Activated CD4-positive, alpha-beta T cell treated with anti-CD3 and anti-CD28 coated beads, Interleukin-2, amount 10 ng/mL, durations not matched to agents 24 days and 14 days (primary cell): ENCODE results near the gene TBCA. TPM values are rescaled to one million over a fixed set of nuclear protein-coding genes. Genes with fewer than 3 reads are reported as not detected.
"Not testable (repeated sequence)": the region's sequence is repeated elsewhere in the genome, so short reads cannot be mapped to it uniquely, and the experiment has no call there.

Experiments used
- DNase-seq: peaks from one replicate; pipeline ENCODE4 v3.0.0; 2022
- H3K27ac Mint-ChIP-seq: one replicate; pipeline ENCODE4 v1.8.0; 2022; ENCODE audit warnings: mild to moderate bottlenecking, mixed read lengths
- H3K27me3 Mint-ChIP-seq: one replicate; pipeline ENCODE4 v1.8.0; 2022; ENCODE audit warnings: mixed read lengths
- H3K36me3 Mint-ChIP-seq: one replicate; pipeline ENCODE4 v1.8.0; 2022; ENCODE audit warnings: low read depth, mild to moderate bottlenecking, mixed read lengths
- H3K4me1 Mint-ChIP-seq: one replicate; pipeline ENCODE4 v1.8.0; 2021; ENCODE audit warnings: mixed read lengths
- H3K4me3 Mint-ChIP-seq: one replicate; pipeline ENCODE4 v1.8.0; 2022; ENCODE audit warnings: mild to moderate bottlenecking, moderate library complexity, mixed read lengths
- H3K9me3 Mint-ChIP-seq: one replicate; pipeline ENCODE4 v1.8.0; 2021; ENCODE audit warnings: mixed read lengths
- intact Hi-C: fragments of 100-400 bp; cut with micrococcal nuclease; formaldehyde crosslinking; loops from one replicate; pipeline ENCODE4 v1.15.1; 2023
- total RNA-seq: library from RNA; stranded (reverse); gene quantifications from 2 replicates; pipeline ENCODE4 v1.2.3, GENCODE V29; 2022

Gene TBCA
- total RNA-seq, 1 donor from 2014 or later, result 207 TPM

GRCh38 chr5:77761606-77762005, 14.5 kb downstream of the TBCA start:
- intact Hi-C loops, result no loop called here
- Mint-ChIP-seq H3K27me3 (no peaks in the 10 kb centered on the region), H3K4me3 (no peak overlapping the region), H3K4me1 (peaks cover 7% of the 10 kb centered on the region), H3K36me3 (peaks cover 53% of the 10 kb centered on the region), H3K27ac (no peak overlapping the region), H3K9me3 (peaks cover 4% of the 10 kb centered on the region)
- DNase-seq, result no peak

- intact Hi-C loops, result no loop called here
- H3K27me3 Mint-ChIP-seq, result no peaks in the 10 kb centered on the region
- no peak overlapping the region for H3K4me3 Mint-ChIP-seq
- no peaks in the 10 kb centered on the region for H3K9me3 Mint-ChIP-seq
- H3K27ac Mint-ChIP-seq, result no peak overlapping the region
- DNase-seq, result no peak
- peaks cover 45% of the 10 kb centered on the region for H3K36me3 Mint-ChIP-seq
- peaks cover 12% of the 10 kb centered on the region for H3K4me1 Mint-ChIP-seq
Observed at GRCh38 chr5:77758141-77758938, 17.8 kb downstream of the TBCA start.

- intact Hi-C loops, result loop anchor here (2.0 kb wide), 1 partner anchor 25 kb away; the partner anchor contains the start of gene TBCA
- Mint-ChIP-seq H3K4me3 (no peak overlapping the region), H3K4me1 (peaks cover 18% of the 10 kb centered on the region), H3K36me3 (peaks cover 10% of the 10 kb centered on the region), H3K9me3 (no peaks in the 10 kb centered on the region), H3K27ac (no peak overlapping the region), H3K27me3 (no peaks in the 10 kb centered on the region)
- no peak for DNase-seq
Observed at GRCh38 chr5:77751328-77752023, 24.7 kb downstream of the TBCA start.

GRCh38 chr5:77750928-77751327, 25.2 kb downstream of the TBCA start:
- H3K36me3 Mint-ChIP-seq, H3K4me3 Mint-ChIP-seq, H3K9me3 Mint-ChIP-seq, DNase-seq, H3K27me3 Mint-ChIP-seq, H3K27ac Mint-ChIP-seq: not testable (repeated sequence)
- H3K4me1 Mint-ChIP-seq, result peaks cover 16% of the 10 kb centered on the region
- intact Hi-C loops, result loop anchor here (2.0 kb wide), 1 partner anchor 26 kb away; the partner anchor contains the start of gene TBCA

- Mint-ChIP-seq H3K27me3 (no peaks in the 10 kb centered on the region), H3K36me3 (peaks cover 12% of the 10 kb centered on the region), H3K4me1 (peaks cover 12% of the 10 kb centered on the region), H3K27ac (no peak overlapping the region), H3K4me3 (no peak overlapping the region), H3K9me3 (no peaks in the 10 kb centered on the region)
- DNase-seq, result no peak
- intact Hi-C loops, result no loop called here
Observed at GRCh38 chr5:77748160-77748559, 28.0 kb downstream of the TBCA start.

GRCh38 chr5:77744116-77744515, 32.0 kb downstream of the TBCA start:
- Mint-ChIP-seq H3K4me3 (no peak overlapping the region), H3K4me1 (peaks cover 1% of the 10 kb centered on the region), H3K9me3 (no peaks in the 10 kb centered on the region)

GRCh38 chr5:77743181-77743580, 33.0 kb downstream of the TBCA start:
- Mint-ChIP-seq H3K4me3 (no peak overlapping the region), H3K9me3 (no peaks in the 10 kb centered on the region), H3K4me1 (peaks cover 1% of the 10 kb centered on the region), H3K27me3 (no peaks in the 10 kb centered on the region), H3K27ac (no peak overlapping the region), H3K36me3 (peaks cover 14% of the 10 kb centered on the region)
- no peak for DNase-seq
- intact Hi-C loops, result no loop called here

More at GRCh38 chr5:77744116-77744515, 32.0 kb downstream of the TBCA start:
- Mint-ChIP-seq H3K36me3 (peaks cover 14% of the 10 kb centered on the region), H3K27me3 (no peaks in the 10 kb centered on the region), H3K27ac (no peak overlapping the region)
- intact Hi-C loops, result no loop called here
- DNase-seq, result no peak

- Mint-ChIP-seq H3K27me3 (no peaks in the 10 kb centered on the region), H3K4me1 (no peaks in the 10 kb centered on the region), H3K27ac (no peak overlapping the region), H3K4me3 (no peak overlapping the region), H3K36me3 (peaks cover 16% of the 10 kb centered on the region), H3K9me3 (no peaks in the 10 kb centered on the region)
- DNase-seq, result no peak
- intact Hi-C loops, result no loop called here
Observed at GRCh38 chr5:77741608-77742007, 34.5 kb downstream of the TBCA start.

GRCh38 chr5:77734885-77735284, 41.3 kb downstream of the TBCA start:
- no peak for DNase-seq
- intact Hi-C loops, result no loop called here
- H3K27ac Mint-ChIP-seq, result no peak overlapping the region
- peaks cover 21% of the 10 kb centered on the region for H3K36me3 Mint-ChIP-seq
- H3K4me3 Mint-ChIP-seq, result no peak overlapping the region
- H3K4me1 Mint-ChIP-seq, result peaks cover 4% of the 10 kb centered on the region
- H3K27me3 Mint-ChIP-seq, result no peaks in the 10 kb centered on the region
- no peaks in the 10 kb centered on the region for H3K9me3 Mint-ChIP-seq

- H3K36me3 Mint-ChIP-seq, result peaks cover 22% of the 10 kb centered on the region
- H3K27ac Mint-ChIP-seq, result no peak overlapping the region
- H3K4me3 Mint-ChIP-seq, result no peak overlapping the region
- no peaks in the 10 kb centered on the region for H3K27me3 Mint-ChIP-seq
- H3K9me3 Mint-ChIP-seq, result no peaks in the 10 kb centered on the region
- DNase-seq, result no peak
- intact Hi-C loops, result no loop called here
- peaks cover 4% of the 10 kb centered on the region for H3K4me1 Mint-ChIP-seq
Observed at GRCh38 chr5:77733130-77733529, 43.0 kb downstream of the TBCA start.

- Mint-ChIP-seq H3K36me3 (peaks cover 5% of the 10 kb centered on the region), H3K9me3 (no peaks in the 10 kb centered on the region), H3K27me3 (no peaks in the 10 kb centered on the region), H3K4me1 (peaks cover 2% of the 10 kb centered on the region), H3K4me3 (no peak overlapping the region), H3K27ac (no peak overlapping the region)
- intact Hi-C loops, result no loop called here
- no peak for DNase-seq
Observed at GRCh38 chr5:77727190-77727589, 48.9 kb downstream of the TBCA start.

GRCh38 chr5:77725616-77726015, 50.5 kb downstream of the TBCA start:
- intact Hi-C loops, result no loop called here
- Mint-ChIP-seq H3K27ac (no peak overlapping the region), H3K9me3 (no peaks in the 10 kb centered on the region), H3K4me1 (peaks cover 1% of the 10 kb centered on the region), H3K4me3 (no peak overlapping the region), H3K27me3 (no peaks in the 10 kb centered on the region), H3K36me3 (peaks cover 4% of the 10 kb centered on the region)
- no peak for DNase-seq

GRCh38 chr5:77724934-77725333, 51.2 kb downstream of the TBCA start:
- Mint-ChIP-seq H3K36me3 (peaks cover 2% of the 10 kb centered on the region), H3K27ac (no peak overlapping the region), H3K27me3 (no peaks in the 10 kb centered on the region), H3K4me1 (no peaks in the 10 kb centered on the region), H3K4me3 (no peak overlapping the region), H3K9me3 (no peaks in the 10 kb centered on the region)
- intact Hi-C loops, result no loop called here
- no peak for DNase-seq

GRCh38 chr5:77719666-77720363, 56.3 kb downstream of the TBCA start:
- intact Hi-C loops, result no loop called here
- no peak overlapping the region for H3K4me3 Mint-ChIP-seq
- H3K9me3 Mint-ChIP-seq, result no peaks in the 10 kb centered on the region
- no peak for DNase-seq
- no peaks in the 10 kb centered on the region for H3K4me1 Mint-ChIP-seq
- H3K27ac Mint-ChIP-seq, result no peak overlapping the region
- no peaks in the 10 kb centered on the region for H3K27me3 Mint-ChIP-seq
- H3K36me3 Mint-ChIP-seq, result peaks cover 3% of the 10 kb centered on the region
